Heart right ventricle (tissue), 16 donors: ENCODE measurements around the gene EYA4. TPM values are rescaled to one million over a fixed set of nuclear protein-coding genes. Genes with fewer than 3 reads are reported as not detected.

Source experiments
- ATAC-seq, 8 donors: fragments of 200-7000 bp; cut with Tn5 transposase; one replicate each; pipeline ENCODE4 v1.9.1; 2020; ENCODE audit warnings: mild to moderate bottlenecking in 8 of 8, moderate library complexity in 8 of 8, moderate number of reproducible peaks in 1 of 8
- DNase-seq, 2 donors: peaks; one replicate each; pipeline ENCODE4 v3.0.0-alpha.2; 2020
- H3K27ac ChIP-seq, 10 donors: fragments of 200-600 bp; sonication (generic) in 2 of 10; one replicate each; pipeline versions ENCODE4 v1.5.0 to v1.8.0; 2020 to 2022; ENCODE audit warnings: mild to moderate bottlenecking in 3 of 10
- H3K27me3 ChIP-seq, 7 donors: fragments of 200-600 bp; one replicate each; pipeline ENCODE4 v1.8.0; 2021 to 2022; ENCODE audit warnings: mild to moderate bottlenecking in 2 of 7
- H3K36me3 ChIP-seq, 9 donors: fragments of 200-600 bp; sonication (generic) in 1 of 9; one replicate each; pipeline versions ENCODE4 v1.5.0 to v1.8.0; 2020 to 2022; ENCODE audit warnings: mild to moderate bottlenecking in 2 of 9
- H3K4me1 ChIP-seq, 9 donors: fragments of 200-600 bp; sonication (generic) in 1 of 9; one replicate each; pipeline versions ENCODE4 v1.5.0 to v1.8.0; 2020 to 2022; ENCODE audit warnings: mild to moderate bottlenecking in 4 of 9
- H3K4me3 ChIP-seq, 10 donors: fragments of 200-600 bp; sonication (generic) in 2 of 10; one replicate each; pipeline versions ENCODE4 v1.5.0 to v1.8.0; 2020 to 2022; ENCODE audit warnings: mild to moderate bottlenecking in 7 of 10, moderate library complexity in 2 of 10
- H3K9me3 ChIP-seq, 11 donors: fragments of 200-600 bp in 10 of 11; sonication (generic) in 2 of 11; one replicate each; pipeline versions ENCODE4 v1.5.0 to v1.8.0; 2013 to 2022; ENCODE audit warnings: mild to moderate bottlenecking in 2 of 11, control low read depth in 1 of 11, moderate library complexity in 1 of 11
- CTCF ChIP-seq, 9 donors: fragments of 200-600 bp; sonication (generic) in 2 of 9; IDR thresholded peaks; one replicate each; pipeline versions ENCODE4 v1.5.0 to v1.8.0; 2021 to 2022; ENCODE audit warnings: antibody characterized with exemption in 9 of 9, mild to moderate bottlenecking in 5 of 9, moderate library complexity in 1 of 9
- WGBS, 2 donors: extraction: QIAGEN DNeasy Blood & Tissue Kit; methylation state at CpG; one replicate each; pipeline ENCODE4 v1.1.7; 2013; ENCODE audit warnings: inconsistent platforms in 1 of 2; 5-methylcytosine and 5-hydroxymethylcytosine counted together
- intact Hi-C, 10 donors: fragments of 100-400 bp; cut with DNase I; formaldehyde crosslinking; loops; one replicate each; pipeline versions ENCODE4 v1.11.1 to v1.14.2; 2022
- polyA plus RNA-seq, 2 donors: library from polyadenylated mRNA; stranded (reverse); fragments of 200-250 nt; gene quantifications; one replicate each; pipeline ENCODE4 v1.2.3, GENCODE V29; 2013
- total RNA-seq, 10 donors: library from RNA; stranded (reverse); fragmentation: NEBNext Ultra II Directional in 3 of 10; extraction: Animal tissue kit (Norgen Biotek cat#: 25700) in 3 of 10; gene quantifications; one replicate each; pipeline versions ENCODE4 v1.2.1 to v1.2.4, GENCODE V29; 2021 to 2023
- donor health status: Arrhythmogenic right ventricular cardiomyopathy.
- donor health status: ischemic (EF 13 %, LVEDD 7.1; RV severe dilation, severe dysfunction).
- donor health status: healthy with polysubstance abuse.
- donor health status: DM: no; HTN: yes; CAD: no.
- donor health status: DM: no; HTN: no; CAD: no.
- donor health status: ischemic (EF 25% LVEDD 6.9; RV normal size, moderate dysfunction).
- donor health status: ischemic (EF 25% LVEDD 5.7; RV mildly dilated, moderate dysfunction).
- donor health status: healthy.
- donor health status: DM: yes; HTN: yes; CAD: no.
- donor health status: Ischemic cardiomyopathy.
- donor health status: ischemic (EF 35%, LVEDD 5.7; RV mildly dilated, moderate dysfunction).
- donor health status: nonischemic (EF 11% LVEDD 7.7; RV severe dilation, severe dysfunction).
- donor health status: DM: yes; HTN: yes; CAD: no.
- donor health status: PGD.
- donor health status: ischemic (EF 29% LVEDD 5.4; RV normal size, mild dysfunction).
- donor health status: nonischemic (EF 23%, LVEDD 6.1; RV moderate dilation, normal function).

The EYA4 gene
- total and polyA plus RNA-seq, 12 donors, result 1.6 to 30.2 (median 17.9) TPM

- WGBS, 2 donors, result 76 to 89% methylated on average over 4 of the region's 4 CpGs
Observed at GRCh38 chr6:133201231-133201630, 39.9 kb upstream of the EYA4 start.

GRCh38 chr6:133202610-133203343 lies 38.4 kb upstream of the EYA4 start:
- H3K36me3 ChIP-seq, result no peaks in the 10 kb centered on the region
- no peaks in the 10 kb centered on the region for H3K9me3 ChIP-seq
- WGBS, 2 donors, result 56 to 58% methylated on average over 4 of the region's 4 CpGs
- no peak overlapping the region for H3K4me3 ChIP-seq
- DNase-seq, result no peak
- no peaks in the 10 kb centered on the region for H3K27me3 ChIP-seq
- ATAC-seq, result no peak
- intact Hi-C loops, result no loop called here
- peaks cover 0 to 9% (median 0%) of the 10 kb centered on the region in 9 donors for H3K4me1 ChIP-seq
- no peak for TF ChIP-seq CTCF (IDR thresholded peaks at IDR 0.05)
- no peak overlapping the region for H3K27ac ChIP-seq

More at GRCh38 chr6:133201231-133201630, 39.9 kb upstream of the EYA4 start:
- ATAC-seq (no peak), DNase-seq (no peak)
- no peak overlapping the region for H3K4me3 ChIP-seq
- no peaks in the 10 kb centered on the region for H3K9me3 ChIP-seq
- H3K27me3 ChIP-seq, result no peaks in the 10 kb centered on the region
- H3K36me3 ChIP-seq, result no peaks in the 10 kb centered on the region
- intact Hi-C loops, result no loop called here
- peaks cover 0 to 9% (median 0%) of the 10 kb centered on the region in 9 donors for H3K4me1 ChIP-seq
- H3K27ac ChIP-seq, result no peak overlapping the region
- TF ChIP-seq CTCF (IDR thresholded peaks at IDR 0.05), result no peak

GRCh38 chr6:133203344-133203697 lies 37.8 kb upstream of the EYA4 start:
- TF ChIP-seq CTCF (IDR thresholded peaks at IDR 0.05), result no peak
- 78 to 88% methylated on average over 5 of the region's 5 CpGs for WGBS, 2 donors

GRCh38 chr6:133205304-133205703 lies 35.9 kb upstream of the EYA4 start:
- Histone ChIP-seq H3K4me3 (no peak overlapping the region), H3K36me3 (no peaks in the 10 kb centered on the region), H3K27me3 (no peaks in the 10 kb centered on the region), H3K9me3 (peaks cover 0 to 12% (median 0%) of the 10 kb centered on the region in 11 donors), H3K4me1 (peaks cover 0 to 9% (median 0%) of the 10 kb centered on the region in 9 donors), H3K27ac (no peak overlapping the region)
- no peak for TF ChIP-seq CTCF (IDR thresholded peaks at IDR 0.05)
- ATAC-seq, result peak in 2 of 8 donors; percentile 51 to 61
- no peak for DNase-seq
- intact Hi-C loops, result no loop called here

More at GRCh38 chr6:133203344-133203697, 37.8 kb upstream of the EYA4 start:
- no peaks in the 10 kb centered on the region for H3K27me3 ChIP-seq
- intact Hi-C loops, result no loop called here
- H3K9me3 ChIP-seq, result no peaks in the 10 kb centered on the region
- H3K4me3 ChIP-seq, result no peak overlapping the region
- H3K27ac ChIP-seq, result no peak overlapping the region
- H3K36me3 ChIP-seq, result no peaks in the 10 kb centered on the region
- DNase-seq (no peak), ATAC-seq (no peak)
- peaks cover 0 to 9% (median 0%) of the 10 kb centered on the region in 9 donors for H3K4me1 ChIP-seq
